HG03432 (cell line): Measurements from ENCODE around the gene RORC.
A peak's percentile ranks its signal among the peaks of the same experiment; 100 is the strongest.
"Not testable (repeated sequence)": the region's sequence is repeated elsewhere in the genome, so short reads cannot be mapped to it uniquely, and the experiment has no call there.

Experiments used
- ATAC-seq: cut with Tn5 transposase; IDR thresholded peaks from one replicate; pipeline ENCODE4 v1.9.1; 2021; ENCODE audit warnings: mild to moderate bottlenecking, moderate library complexity; ENCODE audit not compliant: unreplicated experiment

The RORC gene

GRCh38 chr1:151807131-151807530, 24.5 kb downstream of the RORC start:
- no peak for ATAC-seq

DNA sequence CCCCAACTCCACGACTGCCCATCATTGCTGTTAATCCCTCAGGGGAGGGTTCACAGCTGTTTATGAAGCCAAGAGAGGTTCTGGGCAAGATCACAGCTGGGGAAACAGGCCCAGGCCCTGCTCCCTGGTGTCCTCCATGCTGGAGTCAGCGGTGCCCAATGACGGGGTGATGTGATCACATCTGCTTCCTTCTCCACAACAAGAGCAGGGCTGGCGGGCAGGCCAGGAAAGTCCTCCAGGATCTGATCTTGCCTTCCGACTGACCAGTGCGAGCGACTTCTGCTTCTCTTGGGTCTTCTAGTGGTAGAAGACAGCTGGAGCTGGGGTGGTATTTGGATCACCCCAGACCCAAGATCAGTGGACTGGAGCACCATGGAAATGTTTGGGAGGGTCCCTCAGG, 25.4 kb downstream of the RORC start:
- ATAC-seq = no peak

DNA sequence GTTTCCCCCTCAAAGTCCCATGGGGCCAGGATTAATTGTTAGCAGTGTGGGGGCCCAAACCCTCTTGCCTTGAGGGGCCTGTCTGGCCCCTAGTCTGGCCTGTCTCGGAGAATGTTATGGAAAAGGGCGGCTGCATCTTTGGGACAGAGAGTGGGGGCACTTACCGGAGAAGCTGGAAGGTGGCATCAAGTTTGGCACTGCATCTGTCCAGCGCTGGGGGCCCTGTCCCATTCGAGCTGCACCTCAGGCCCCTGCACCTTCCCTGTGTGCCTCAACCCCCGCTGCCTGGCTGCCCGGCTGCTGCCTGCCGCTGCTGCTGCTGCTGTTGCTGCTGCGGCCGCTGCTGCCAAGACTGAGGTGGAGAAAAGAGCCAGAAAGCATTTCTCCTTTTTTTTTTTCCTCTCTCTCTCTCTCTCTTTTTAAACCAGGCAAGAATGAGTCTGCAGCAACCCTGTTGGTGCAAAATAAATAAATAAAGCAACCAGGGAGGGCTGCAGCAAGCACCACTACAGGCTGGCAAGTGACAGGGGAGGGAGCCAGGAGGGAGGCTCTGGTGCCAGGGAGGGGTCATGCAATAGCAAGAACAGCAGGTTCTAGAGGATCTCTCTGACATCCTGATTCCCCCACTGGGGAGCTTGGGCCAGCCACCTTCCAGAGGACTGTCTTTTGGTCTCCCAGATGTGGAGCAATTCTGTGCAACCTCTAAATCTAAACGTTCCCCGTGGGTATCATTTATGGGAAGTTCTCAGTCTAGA, 26.4 kb downstream of the RORC start, which contains the start of gene LINGO4:
TSS of gene LINGO4 (minus strand) at position 354 of the 755 bp plus-strand sequence. CDS start 2,715 bp downstream, outside the sequence.
- ATAC-seq = no peak

GRCh38 chr1:151803915-151804314, 27.7 kb downstream of the RORC start:
- no peak for ATAC-seq

DNA sequence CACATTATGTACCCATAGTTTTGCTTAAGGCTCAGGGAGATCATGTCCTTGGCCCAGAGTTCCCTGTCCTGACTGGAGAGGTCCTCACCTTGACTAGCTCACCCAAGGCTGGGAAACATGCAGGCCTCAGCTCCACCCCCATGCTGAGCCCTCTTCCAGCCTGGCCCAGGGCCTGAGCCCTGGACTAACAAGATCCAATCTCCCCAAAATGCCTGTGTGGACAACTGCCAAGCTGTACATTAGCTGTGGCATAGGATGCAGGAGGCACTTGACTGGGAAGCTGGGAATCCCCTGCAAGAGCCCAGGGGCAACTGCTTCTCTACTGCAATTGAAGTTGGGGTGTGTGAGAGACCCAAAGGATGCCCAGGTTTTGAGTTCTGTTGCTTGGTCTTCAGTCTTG, 28.4 kb downstream of the RORC start:
- no peak for ATAC-seq

- ATAC-seq = no peak
These were observed 29.2 kb downstream of the RORC start for GRCh38 chr1:151802372-151802771.

DNA sequence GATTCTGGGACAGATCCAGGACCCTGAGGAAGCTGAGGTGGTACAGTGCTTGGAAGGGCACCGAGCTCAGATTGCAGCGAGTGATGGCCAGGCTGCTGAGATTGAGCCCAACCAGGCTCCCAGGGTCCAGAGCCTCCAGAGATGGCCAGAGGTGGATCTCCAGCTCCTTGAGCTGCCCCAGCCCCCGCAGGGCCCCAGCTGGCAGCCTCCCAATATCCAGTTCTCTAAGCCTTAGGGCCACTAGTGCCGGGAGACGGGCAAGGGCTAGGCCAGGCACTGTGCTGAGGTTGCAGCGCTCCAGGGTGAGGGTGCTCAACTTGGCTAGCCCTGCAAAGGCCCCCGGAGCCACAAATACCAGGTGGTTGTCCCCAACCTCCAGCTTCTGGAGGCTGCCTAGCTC, 29.8 kb downstream of the RORC start:
- ATAC-seq = no peak

DNA sequence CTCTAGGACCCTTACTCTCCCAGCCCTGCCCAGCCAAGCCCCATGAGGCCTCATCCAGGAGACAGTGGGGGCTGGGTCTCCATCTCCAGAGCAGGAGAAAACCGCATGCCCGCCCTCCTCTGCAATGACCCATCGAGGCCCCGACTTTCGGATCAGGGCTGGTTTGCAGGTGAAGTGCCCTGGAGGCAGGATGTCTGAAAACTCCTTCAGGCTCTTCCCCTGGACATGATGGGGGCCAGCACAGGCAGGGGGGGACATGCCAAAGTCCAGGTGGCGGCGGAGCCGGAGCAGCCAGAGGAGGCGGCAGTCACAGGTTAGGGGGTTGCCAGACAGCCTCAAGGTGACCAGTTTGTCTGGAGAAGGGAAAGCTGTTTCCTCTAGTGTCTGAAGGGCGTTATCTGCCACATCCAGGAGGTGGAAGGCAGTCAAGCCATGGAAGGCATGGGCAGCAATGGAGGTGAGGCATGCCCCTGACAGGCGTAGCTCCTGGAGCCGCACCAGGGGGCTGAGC, 30.2 kb downstream of the RORC start:
- ATAC-seq = no peak

- no peak for ATAC-seq
These were observed 30.8 kb downstream of the RORC start for GRCh38 chr1:151800830-151801229.

DNA sequence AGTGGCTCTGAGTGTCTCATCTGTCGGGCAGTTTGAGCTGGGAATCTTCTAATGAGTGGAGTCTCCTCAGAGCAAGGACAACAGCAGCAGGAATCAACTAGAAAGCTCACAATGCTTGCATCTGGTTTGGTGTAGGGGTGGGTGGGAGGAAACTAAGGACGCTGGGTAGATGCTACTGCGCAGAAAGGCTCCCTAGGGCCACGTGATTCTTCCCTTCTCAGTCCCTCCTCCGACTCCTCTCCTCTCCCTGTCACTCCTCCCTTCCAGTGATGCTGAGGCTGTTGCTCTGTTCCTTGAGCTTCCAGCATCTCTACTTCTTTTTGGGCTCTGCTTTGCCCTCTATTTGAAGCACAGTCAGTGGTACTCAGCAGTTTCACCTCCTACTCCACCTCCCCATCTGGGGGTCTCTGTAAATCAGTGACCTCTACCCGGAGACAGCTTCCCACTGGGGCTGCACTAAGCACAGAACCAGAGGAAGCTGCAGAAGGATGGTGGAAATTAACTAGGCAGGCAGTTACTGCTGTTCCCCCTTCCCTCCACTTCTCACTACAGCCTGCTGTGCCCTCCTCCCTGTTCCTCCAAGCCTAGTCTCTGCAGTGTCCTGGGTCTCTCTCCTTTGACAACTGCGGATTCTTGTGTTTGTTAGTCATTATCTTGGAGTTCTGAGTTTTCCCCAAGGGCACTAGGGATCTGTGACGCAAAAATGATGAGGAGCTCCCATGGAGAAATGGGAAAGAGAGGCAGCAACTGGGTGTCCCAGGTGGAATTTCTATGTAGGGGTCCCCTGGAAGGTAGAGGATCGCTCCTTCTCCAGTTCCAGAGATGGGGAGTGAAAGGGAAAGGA, 32.2 kb downstream of the RORC start:
- no peak for ATAC-seq

DNA sequence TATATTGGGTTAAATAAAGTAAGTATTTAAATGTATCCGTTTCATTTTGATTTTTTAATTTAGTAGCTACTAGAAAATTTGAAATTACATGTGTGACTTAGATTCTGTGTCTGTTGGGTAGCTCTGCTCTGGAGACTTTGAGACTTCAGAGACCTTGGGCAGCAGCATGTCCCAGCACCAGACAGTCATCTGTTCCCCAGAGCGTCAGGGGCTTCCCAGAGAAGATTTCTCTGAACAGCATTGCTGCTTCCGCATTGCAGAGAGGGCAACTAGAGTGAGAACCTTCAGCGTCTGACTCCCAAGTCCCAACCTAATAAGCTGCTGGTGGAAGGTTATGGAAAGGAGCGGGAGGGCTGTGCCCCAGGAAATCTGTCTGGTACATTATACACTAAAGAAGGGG, 33.0 kb downstream of the RORC start:
- no peak for ATAC-seq

GRCh38 chr1:151790940-151791651, 40.5 kb downstream of the RORC start:
- ATAC-seq = no peak

DNA sequence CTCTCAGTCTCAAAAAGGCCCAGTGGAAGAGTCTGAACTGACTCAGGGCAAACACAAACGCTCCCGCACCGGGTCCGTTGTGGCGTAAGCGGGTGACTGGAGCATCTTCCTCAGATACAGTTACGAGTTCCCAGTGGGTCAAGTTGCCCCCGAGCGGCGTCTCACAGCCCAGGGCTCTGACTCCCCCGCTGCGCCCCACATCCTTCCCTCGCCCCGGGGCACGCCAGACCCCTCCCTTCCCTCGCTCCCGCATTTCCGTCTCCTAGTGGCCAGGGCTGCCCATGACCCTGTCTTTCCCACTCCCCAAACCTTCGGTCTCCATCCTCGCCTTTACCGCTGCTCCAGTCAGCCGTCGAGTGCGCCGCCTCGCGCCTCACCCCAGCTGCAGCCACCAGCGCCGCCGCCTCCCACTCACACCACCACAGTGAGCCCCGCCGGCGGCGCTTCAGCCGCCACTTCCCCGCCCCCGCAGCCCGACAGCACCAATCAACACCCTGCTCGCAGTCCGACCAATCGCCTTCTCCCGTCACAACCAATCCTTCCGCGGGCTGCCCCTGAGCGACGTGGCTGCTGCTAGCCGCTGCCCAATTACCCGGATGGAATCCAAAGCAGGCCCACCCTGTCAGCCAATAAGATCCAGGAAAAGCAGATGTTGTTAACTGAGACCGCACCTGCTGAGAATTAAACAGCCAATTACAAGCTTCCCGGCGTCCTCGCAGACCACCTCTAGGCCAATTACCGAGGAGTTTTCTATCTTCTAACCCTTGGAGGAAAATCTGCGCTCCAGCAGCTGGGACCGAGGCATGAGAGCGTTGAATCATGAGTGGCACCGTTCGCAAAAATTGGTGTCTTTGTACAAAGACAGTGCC, 41.3 kb downstream of the RORC start, which contains the start of gene TDRKH:
TSS of gene TDRKH (minus strand) at position 430 of the 869 bp plus-strand sequence. CDS start 7,478 bp downstream, outside the sequence.
- peak; percentile 96 for ATAC-seq

DNA sequence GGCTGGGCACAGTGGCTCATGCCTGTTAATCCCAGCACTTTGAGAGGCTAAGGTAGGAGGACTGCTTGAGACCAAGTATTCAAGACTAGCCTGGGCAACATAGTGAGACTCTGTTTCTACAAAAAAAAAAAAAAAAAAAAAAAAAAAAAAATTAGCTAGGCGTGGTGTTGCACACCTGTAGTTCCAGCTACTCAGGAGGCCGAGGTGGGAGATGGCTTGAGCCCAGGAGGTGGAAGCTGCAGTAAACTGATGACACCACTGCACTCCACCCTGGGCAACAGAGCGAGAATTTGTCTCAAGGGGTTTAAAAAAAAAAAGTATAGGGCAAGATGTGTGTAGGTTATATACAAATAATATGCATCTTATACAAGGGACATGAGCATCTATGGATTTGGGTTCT, 43.9 kb downstream of the RORC start:
- no peak for ATAC-seq

- ATAC-seq = no peak
These were observed 47.8 kb downstream of the RORC start for GRCh38 chr1:151783796-151784195.

DNA sequence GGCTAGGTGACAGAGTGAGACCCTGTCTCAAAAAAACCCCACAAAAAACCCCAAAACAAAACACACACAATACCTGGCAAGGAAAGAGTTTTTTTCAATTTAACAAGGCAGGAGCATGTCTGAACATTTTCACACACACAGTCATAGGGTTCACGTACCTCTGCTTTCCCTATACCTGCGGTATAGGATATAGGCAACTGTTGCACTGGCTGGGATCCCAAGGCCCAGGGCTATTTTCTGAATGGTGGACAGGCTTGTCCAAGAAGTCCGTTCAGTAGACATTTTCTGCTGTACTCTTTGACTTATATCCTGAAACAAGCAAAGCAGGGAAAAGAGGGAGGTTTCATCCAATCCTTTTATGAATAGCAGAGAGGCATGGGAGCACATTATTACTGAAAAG, 48.9 kb downstream of the RORC start:
- no peak for ATAC-seq

GRCh38 chr1:151782026-151782425, 49.6 kb downstream of the RORC start:
- not testable (repeated sequence) for ATAC-seq

- ATAC-seq = not testable (repeated sequence)
These were observed 50.9 kb downstream of the RORC start for GRCh38 chr1:151780736-151781135.

GRCh38 chr1:151779852-151780251, 51.8 kb downstream of the RORC start:
- no peak for ATAC-seq

GRCh38 chr1:151777317-151777716, 54.3 kb downstream of the RORC start:
- ATAC-seq = no peak
